Prostate gland (tissue), 2 donors: Measurements from ENCODE around the gene RPS4Y2.

Experiments used
- CTCF ChIP-seq, 4 experiments: fragments of 200-600 bp in 2 of 4; fragments of 450-650 bp in 2 of 4; sonication (generic) in 2 of 4; IDR thresholded peaks; 1 replicate in 3 of 4; 2 replicates in 1 of 4; pipeline ENCODE4 v1.5.1; 2016 to 2019; ENCODE audit warnings: antibody characterized with exemption in 4 of 4, mild to moderate bottlenecking in 2 of 4, moderate library complexity in 2 of 4
- POLR2A ChIP-seq: fragments of 450-650 bp; IDR thresholded peaks from one replicate; pipeline ENCODE4 v1.6.1; 2016; ENCODE audit warnings: antibody characterized with exemption, mild to moderate bottlenecking

- TF ChIP-seq POLR2A, result no peak
- no peak for TF ChIP-seq CTCF (IDR thresholded peaks at IDR 0.05)
Observed at GRCh38 chrY:20739806-20740205, 16.1 kb upstream of the RPS4Y2 start.
